SK-N-MC (cell line): ENCODE data around the gene ODC1.

Source experiments
- DNase-seq: peaks from one replicate; pipeline ENCODE4 v3.0.0-alpha.2; 2011; ENCODE audit warnings: low read depth, low spot score
- H3K27ac ChIP-seq: fragments of 200-600 bp; sonication (generic); 2 replicates; pipeline ENCODE4 v1.5.1; 2016; ENCODE audit warnings: mixed run types
- H3K36me3 ChIP-seq: fragments of 200-600 bp; sonication (generic); 2 replicates; pipeline ENCODE4 v1.6.1; 2017; ENCODE audit warnings: antibody characterized with exemption, low read length, mixed read lengths; ENCODE audit not compliant: insufficient read depth
- H3K4me3 ChIP-seq: fragments of 200-600 bp; sonication (generic); 2 replicates; pipeline ENCODE4 v1.5.1; 2016
- H3K9ac ChIP-seq: fragments of 200-600 bp; sonication (generic); 2 replicates; pipeline ENCODE4 v1.8.0; 2017; ENCODE audit warnings: mixed run types, mixed read lengths; ENCODE audit not compliant: insufficient read length
- H3K9me3 ChIP-seq: fragments of 200-600 bp; sonication (generic); 2 replicates; pipeline ENCODE4 v1.6.1; 2017; ENCODE audit warnings: low read depth, mild to moderate bottlenecking, antibody characterized with exemption, low read length, moderate library complexity, mixed read lengths
- EZH2 ChIP-seq: fragments of 200-600 bp; sonication (generic); IDR thresholded peaks from one replicate; pipeline ENCODE4 v1.6.1; 2017; ENCODE audit warnings: antibody characterized with exemption
- FOXP2 ChIP-seq: optimal IDR thresholded peaks from 2 replicates; pipeline ENCODE3; 2011; ENCODE audit warnings: mild to moderate bottlenecking, moderate library complexity; ENCODE audit not compliant: insufficient read depth; ENCODE audit errors: extremely low read length, control extremely low read depth
- POLR2AphosphoS5 ChIP-seq: IDR thresholded peaks from 2 replicates; pipeline ENCODE4 v1.6.1; 2012; ENCODE audit warnings: mild to moderate bottlenecking, low read depth, low read length, borderline replicate concordance

ODC1 gene

GRCh38 chr2:10481666-10482157, 33.6 kb upstream of the ODC1 start:
- Histone ChIP-seq H3K27ac (no peak overlapping the region), H3K4me3 (no peak overlapping the region), H3K36me3 (no peaks in the 10 kb centered on the region), H3K9me3 (no peaks in the 10 kb centered on the region), H3K9ac (no peak overlapping the region)
- TF ChIP-seq POLR2AphosphoS5 (no peak), EZH2 (no peak), FOXP2 (no peak)
- DNase-seq: no peak

- TF ChIP-seq POLR2AphosphoS5: no peak
- TF ChIP-seq EZH2: no peak
- no peak for TF ChIP-seq FOXP2
- DNase-seq: no peak
- Histone ChIP-seq H3K4me3 (no peak overlapping the region), H3K27ac (no peak overlapping the region), H3K36me3 (no peaks in the 10 kb centered on the region), H3K9me3 (no peaks in the 10 kb centered on the region), H3K9ac (no peak overlapping the region)
Observed at GRCh38 chr2:10481055-10481665, 33.0 kb upstream of the ODC1 start.

- Histone ChIP-seq H3K36me3 (no peaks in the 10 kb centered on the region), H3K9me3 (no peaks in the 10 kb centered on the region), H3K27ac (no peak overlapping the region), H3K9ac (no peak overlapping the region), H3K4me3 (no peak overlapping the region)
- no peak for DNase-seq
- no peak for TF ChIP-seq EZH2
- no peak for TF ChIP-seq FOXP2
Observed at GRCh38 chr2:10480359-10480949, 32.3 kb upstream of the ODC1 start.

DNA sequence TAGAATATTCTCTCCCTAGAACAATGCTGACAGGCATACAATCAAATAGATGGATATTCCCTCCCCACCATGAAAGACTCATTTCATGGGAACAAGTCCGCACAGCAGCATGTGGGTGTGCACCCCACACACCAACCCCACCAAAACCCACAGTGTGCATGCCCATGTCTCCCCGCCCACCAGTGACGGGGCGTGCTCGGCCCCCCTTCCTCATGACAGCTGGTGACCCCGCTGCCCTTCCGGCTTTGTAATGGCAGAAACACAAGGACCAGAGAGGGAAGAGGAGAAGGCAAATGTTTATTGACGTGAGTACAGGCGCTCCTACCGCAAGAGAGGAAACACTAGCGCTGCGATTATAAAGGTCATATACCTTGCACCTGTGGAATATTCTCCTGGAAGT, 30.8 kb upstream of the ODC1 start:
- H3K4me3 ChIP-seq: no peak overlapping the region
- TF ChIP-seq FOXP2: no peak
- TF ChIP-seq POLR2AphosphoS5: no peak
- TF ChIP-seq EZH2: no peak
- no peak overlapping the region for H3K27ac ChIP-seq
- DNase-seq: no peak
- no peak overlapping the region for H3K9ac ChIP-seq
- no peaks in the 10 kb centered on the region for H3K9me3 ChIP-seq
- no peaks in the 10 kb centered on the region for H3K36me3 ChIP-seq

- Histone ChIP-seq H3K27ac (no peak overlapping the region), H3K9ac (no peak overlapping the region), H3K4me3 (no peak overlapping the region), H3K36me3 (no peaks in the 10 kb centered on the region), H3K9me3 (no peaks in the 10 kb centered on the region)
- no peak for DNase-seq
- no peak for TF ChIP-seq POLR2AphosphoS5
- TF ChIP-seq EZH2: no peak
- TF ChIP-seq FOXP2: no peak
Observed at GRCh38 chr2:10478298-10478625, 30.1 kb upstream of the ODC1 start.

- Histone ChIP-seq H3K36me3 (no peaks in the 10 kb centered on the region), H3K9ac (no peak overlapping the region), H3K9me3 (no peaks in the 10 kb centered on the region), H3K27ac (no peak overlapping the region), H3K4me3 (no peak overlapping the region)
- no peak for TF ChIP-seq EZH2
- no peak for TF ChIP-seq FOXP2
- TF ChIP-seq POLR2AphosphoS5: no peak
- no peak for DNase-seq
Observed at GRCh38 chr2:10477443-10478297, 29.5 kb upstream of the ODC1 start.

- TF ChIP-seq FOXP2 (no peak), EZH2 (no peak), POLR2AphosphoS5 (no peak)
- H3K4me3 ChIP-seq: no peak overlapping the region
- DNase-seq: no peak
- H3K27ac ChIP-seq: no peak overlapping the region
- H3K9me3 ChIP-seq: no peaks in the 10 kb centered on the region
- no peak overlapping the region for H3K9ac ChIP-seq
- no peaks in the 10 kb centered on the region for H3K36me3 ChIP-seq
Observed at GRCh38 chr2:10476723-10477442, 28.8 kb upstream of the ODC1 start.
